ENCODE measurements around the gene RNF138.
"Not testable (repeated sequence)": the region's sequence is repeated elsewhere in the genome, so short reads cannot be mapped to it uniquely, and the experiment has no call there.

RNF138 gene

GRCh38 chr18:32148185-32148870, 56.7 kb downstream of the RNF138 start:
- no peaks in the 10 kb centered on the region for H3K36me3 ChIP-seq (ENCODE audit: insufficient read depth, low read length)
- no peak overlapping the region for H3K27ac ChIP-seq
- no peaks in the 10 kb centered on the region for H3K9me3 ChIP-seq (ENCODE audit: low read depth, low read length)
- TF ChIP-seq EZH2 (IDR thresholded peaks at IDR 0.05) (no peak), POLR2AphosphoS5 (IDR thresholded peaks at IDR 0.05; ENCODE audit: borderline replicate concordance, low read depth, low read length) (no peak), FOXP2 (optimal IDR thresholded peaks at IDR 0.05; ENCODE audit: control extremely low read depth, extremely low read length, insufficient read depth) (no peak)
- no peak for DNase-seq (ENCODE audit: low read depth, low spot score)
- H3K9ac ChIP-seq (ENCODE audit: insufficient read length): no peak overlapping the region
- H3K4me3 ChIP-seq: no peak overlapping the region

- Histone ChIP-seq H3K36me3 (ENCODE audit: insufficient read depth, low read length) (no peaks in the 10 kb centered on the region), H3K9me3 (ENCODE audit: low read depth, low read length) (no peaks in the 10 kb centered on the region), H3K9ac (ENCODE audit: insufficient read length) (no peak overlapping the region), H3K4me3 (no peak overlapping the region), H3K27ac (no peak overlapping the region)
- TF ChIP-seq FOXP2 (optimal IDR thresholded peaks at IDR 0.05; ENCODE audit: control extremely low read depth, extremely low read length, insufficient read depth) (no peak), POLR2AphosphoS5 (IDR thresholded peaks at IDR 0.05; ENCODE audit: borderline replicate concordance, low read depth, low read length) (no peak), EZH2 (IDR thresholded peaks at IDR 0.05) (no peak)
- DNase-seq (ENCODE audit: low read depth, low spot score): no peak
Observed at GRCh38 chr18:32152705-32153448, 61.2 kb downstream of the RNF138 start.

GRCh38 chr18:32156855-32157254, 65.2 kb downstream of the RNF138 start:
- no peaks in the 10 kb centered on the region for H3K9me3 ChIP-seq (ENCODE audit: low read depth, low read length)
- DNase-seq (ENCODE audit: low read depth, low spot score): no peak
- TF ChIP-seq POLR2AphosphoS5 (IDR thresholded peaks at IDR 0.05; ENCODE audit: borderline replicate concordance, low read depth, low read length): no peak
- no peak for TF ChIP-seq EZH2 (IDR thresholded peaks at IDR 0.05)
- TF ChIP-seq FOXP2 (optimal IDR thresholded peaks at IDR 0.05; ENCODE audit: control extremely low read depth, extremely low read length, insufficient read depth): no peak
- H3K36me3 ChIP-seq (ENCODE audit: insufficient read depth, low read length): no peaks in the 10 kb centered on the region
- H3K27ac ChIP-seq: no peak overlapping the region
- H3K4me3 ChIP-seq: no peak overlapping the region
- H3K9ac ChIP-seq (ENCODE audit: insufficient read length): no peak overlapping the region

- no peak for DNase-seq (ENCODE audit: low read depth, low spot score)
- no peak overlapping the region for H3K27ac ChIP-seq
- no peaks in the 10 kb centered on the region for H3K36me3 ChIP-seq (ENCODE audit: insufficient read depth, low read length)
- no peak overlapping the region for H3K9ac ChIP-seq (ENCODE audit: insufficient read length)
- H3K4me3 ChIP-seq: peak overlapping the region; percentile 30
- no peaks in the 10 kb centered on the region for H3K9me3 ChIP-seq (ENCODE audit: low read depth, low read length)
- TF ChIP-seq FOXP2 (optimal IDR thresholded peaks at IDR 0.05; ENCODE audit: control extremely low read depth, extremely low read length, insufficient read depth): no peak
- TF ChIP-seq EZH2 (IDR thresholded peaks at IDR 0.05): no peak
- TF ChIP-seq POLR2AphosphoS5 (IDR thresholded peaks at IDR 0.05; ENCODE audit: borderline replicate concordance, low read depth, low read length): no peak
Observed at GRCh38 chr18:32157580-32157979, 65.9 kb downstream of the RNF138 start.

GRCh38 chr18:32158108-32158624, 66.5 kb downstream of the RNF138 start:
- Histone ChIP-seq H3K27ac (no peak overlapping the region), H3K36me3 (ENCODE audit: insufficient read depth, low read length) (no peaks in the 10 kb centered on the region), H3K4me3 (peak overlapping the region; percentile 70), H3K9ac (ENCODE audit: insufficient read length) (no peak overlapping the region), H3K9me3 (ENCODE audit: low read depth, low read length) (no peaks in the 10 kb centered on the region)
- peak; percentile 76 for DNase-seq (ENCODE audit: low read depth, low spot score)
- TF ChIP-seq FOXP2 (optimal IDR thresholded peaks at IDR 0.05; ENCODE audit: control extremely low read depth, extremely low read length, insufficient read depth) (peak; percentile 59), EZH2 (IDR thresholded peaks at IDR 0.05) (no peak), POLR2AphosphoS5 (IDR thresholded peaks at IDR 0.05; ENCODE audit: borderline replicate concordance, low read depth, low read length) (no peak)

- not testable (repeated sequence) for H3K9me3 ChIP-seq (ENCODE audit: low read depth, low read length); DNase-seq (ENCODE audit: low read depth, low spot score); H3K36me3 ChIP-seq (ENCODE audit: insufficient read depth, low read length); H3K27ac ChIP-seq; H3K9ac ChIP-seq (ENCODE audit: insufficient read length)
- peak overlapping the region; percentile 70 for H3K4me3 ChIP-seq
Observed at GRCh38 chr18:32158631-32159030, 67.0 kb downstream of the RNF138 start.

- no peak for TF ChIP-seq FOXP2 (optimal IDR thresholded peaks at IDR 0.05; ENCODE audit: control extremely low read depth, extremely low read length, insufficient read depth)
- no peak for TF ChIP-seq POLR2AphosphoS5 (IDR thresholded peaks at IDR 0.05; ENCODE audit: borderline replicate concordance, low read depth, low read length)
- no peak for TF ChIP-seq EZH2 (IDR thresholded peaks at IDR 0.05)
- H3K9me3 ChIP-seq (ENCODE audit: low read depth, low read length): no peaks in the 10 kb centered on the region
- no peak overlapping the region for H3K27ac ChIP-seq
- H3K36me3 ChIP-seq (ENCODE audit: insufficient read depth, low read length): no peaks in the 10 kb centered on the region
- H3K9ac ChIP-seq (ENCODE audit: insufficient read length): no peak overlapping the region
- DNase-seq (ENCODE audit: low read depth, low spot score): no peak
- no peak overlapping the region for H3K4me3 ChIP-seq
Observed at GRCh38 chr18:32160547-32160946, 68.9 kb downstream of the RNF138 start.

GRCh38 chr18:32167980-32168730, 76.5 kb downstream of the RNF138 start:
- Histone ChIP-seq H3K36me3 (ENCODE audit: insufficient read depth, low read length) (no peaks in the 10 kb centered on the region), H3K9me3 (ENCODE audit: low read depth, low read length) (no peaks in the 10 kb centered on the region), H3K4me3 (no peak overlapping the region), H3K9ac (ENCODE audit: insufficient read length) (no peak overlapping the region), H3K27ac (no peak overlapping the region)
- no peak for DNase-seq (ENCODE audit: low read depth, low spot score)
- TF ChIP-seq FOXP2 (optimal IDR thresholded peaks at IDR 0.05; ENCODE audit: control extremely low read depth, extremely low read length, insufficient read depth): no peak
- TF ChIP-seq POLR2AphosphoS5 (IDR thresholded peaks at IDR 0.05; ENCODE audit: borderline replicate concordance, low read depth, low read length): no peak
- no peak for TF ChIP-seq EZH2 (IDR thresholded peaks at IDR 0.05)
